Esophagus muscularis mucosa (tissue), 4 donors: ENCODE data around the gene TMEM131L. TPM values are rescaled to one million over a fixed set of nuclear protein-coding genes. Genes with fewer than 3 reads are reported as not detected.

Experiments
- DNase-seq: peaks from one replicate; pipeline ENCODE4 v3.0.0-alpha.2; 2017; ENCODE audit errors: extremely low spot score
- H3K27ac ChIP-seq, 4 donors: fragments of 200-600 bp; sonication (generic); replicated peaks in 1 of 4; 1 replicate in 3 of 4; 2 replicates in 1 of 4; pipeline ENCODE4 v1.5.1; 2016 to 2019; ENCODE audit warnings: mild to moderate bottlenecking in 1 of 4
- H3K27me3 ChIP-seq, 4 donors: fragments of 200-600 bp; sonication (generic); one replicate each; pipeline versions ENCODE4 v1.5.1 to v1.6.0; 2016 to 2019
- H3K36me3 ChIP-seq, 4 donors: fragments of 200-600 bp; sonication (generic); one replicate each; pipeline ENCODE4 v1.5.1; 2016 to 2019
- H3K4me1 ChIP-seq, 4 donors: fragments of 200-600 bp; sonication (generic); one replicate each; pipeline ENCODE4 v1.5.1; 2016 to 2019
- H3K4me3 ChIP-seq, 4 donors: fragments of 200-600 bp; sonication (generic); 1 replicate in 2 of 4; 2 replicates in 2 of 4; pipeline ENCODE4 v1.5.1; 2016 to 2019; ENCODE audit warnings: mild to moderate bottlenecking in 4 of 4, moderate library complexity in 1 of 4
- H3K9me3 ChIP-seq, 4 donors: fragments of 200-600 bp; sonication (generic); 1 replicate in 3 of 4; 2 replicates in 1 of 4; pipeline ENCODE4 v1.5.1; 2016 to 2019
- EP300 ChIP-seq: sonication (generic); formaldehyde crosslinking; IDR thresholded peaks from one replicate; pipeline ENCODE4 v1.6.1; 2017; ENCODE audit warnings: antibody characterized with exemption
- POLR2A ChIP-seq: fragments of 450-650 bp; IDR thresholded peaks from one replicate; pipeline ENCODE4 v1.6.1; 2017; ENCODE audit warnings: antibody characterized with exemption, moderate library complexity, mild to moderate bottlenecking, low read depth
- POLR2AphosphoS5 ChIP-seq, 2 donors: sonication (generic); formaldehyde crosslinking; IDR thresholded peaks; one replicate each; pipeline ENCODE4 v1.6.1; 2017; ENCODE audit warnings: antibody characterized with exemption in 2 of 2
- WGBS: methylation state at CpG from one replicate; pipeline ENCODE4 v1.1.5; 2018; 5-methylcytosine and 5-hydroxymethylcytosine counted together
- intact Hi-C: fragments of 100-400 bp; cut with DNase I; formaldehyde crosslinking; loops from one replicate; pipeline ENCODE4 v1.15.1; 2023
- total RNA-seq, 4 donors: library from RNA; depleted of rRNA; stranded (reverse); fragments of >200 nt; gene quantifications; one replicate each; pipeline versions ENCODE4 v1.1.0 to v1.2.1, GENCODE V29; 2016
- TF ChIP-seq, protein P1 (sequence below), 3 experiments: fragments of 200-600 bp in 2 of 3; fragments of 450-650 bp in 1 of 3; sonication (generic) in 2 of 3; IDR thresholded peaks; one replicate each; pipeline ENCODE4 v1.5.1; 2017 to 2019; ENCODE audit warnings: antibody characterized with exemption in 3 of 3, mild to moderate bottlenecking in 2 of 3, moderate library complexity in 1 of 3

TMEM131L gene
- total RNA-seq, 4 donors from 2014 or later, result 10.3 to 16.3 (median 12.1) TPM

DNA sequence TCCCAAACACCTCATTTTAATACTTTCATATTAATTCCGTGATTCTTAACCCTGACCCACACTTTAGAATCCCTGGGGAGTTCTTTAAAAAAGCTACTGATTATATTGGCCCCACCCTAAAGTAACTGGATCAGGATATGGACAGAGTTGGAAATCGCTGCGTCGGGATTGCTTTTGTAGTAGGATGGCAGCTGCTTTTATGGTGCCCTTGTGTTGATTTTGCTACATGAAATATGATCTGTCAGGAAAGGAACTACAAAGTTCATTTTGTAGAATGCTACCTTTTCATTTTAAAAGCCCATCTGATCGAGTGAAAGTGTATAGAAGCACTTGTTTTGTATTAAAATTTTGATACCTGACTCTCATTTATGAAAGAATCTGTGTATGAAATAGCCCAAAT is 43.6 kb downstream of the TMEM131L start:
- Histone ChIP-seq H3K27ac (no peak overlapping the region), H3K4me3 (no peak overlapping the region), H3K4me1 (peaks cover 30 to 55% (median 32%) of the 10 kb centered on the region in 4 donors), H3K36me3 (no peaks in the 10 kb centered on the region), H3K9me3 (no peaks in the 10 kb centered on the region), H3K27me3 (no peaks in the 10 kb centered on the region)
- 88% methylated on average over 5 of the region's 5 CpGs for WGBS
- no peak for TF ChIP-seq POLR2A
- TF ChIP-seq, protein P1, sequence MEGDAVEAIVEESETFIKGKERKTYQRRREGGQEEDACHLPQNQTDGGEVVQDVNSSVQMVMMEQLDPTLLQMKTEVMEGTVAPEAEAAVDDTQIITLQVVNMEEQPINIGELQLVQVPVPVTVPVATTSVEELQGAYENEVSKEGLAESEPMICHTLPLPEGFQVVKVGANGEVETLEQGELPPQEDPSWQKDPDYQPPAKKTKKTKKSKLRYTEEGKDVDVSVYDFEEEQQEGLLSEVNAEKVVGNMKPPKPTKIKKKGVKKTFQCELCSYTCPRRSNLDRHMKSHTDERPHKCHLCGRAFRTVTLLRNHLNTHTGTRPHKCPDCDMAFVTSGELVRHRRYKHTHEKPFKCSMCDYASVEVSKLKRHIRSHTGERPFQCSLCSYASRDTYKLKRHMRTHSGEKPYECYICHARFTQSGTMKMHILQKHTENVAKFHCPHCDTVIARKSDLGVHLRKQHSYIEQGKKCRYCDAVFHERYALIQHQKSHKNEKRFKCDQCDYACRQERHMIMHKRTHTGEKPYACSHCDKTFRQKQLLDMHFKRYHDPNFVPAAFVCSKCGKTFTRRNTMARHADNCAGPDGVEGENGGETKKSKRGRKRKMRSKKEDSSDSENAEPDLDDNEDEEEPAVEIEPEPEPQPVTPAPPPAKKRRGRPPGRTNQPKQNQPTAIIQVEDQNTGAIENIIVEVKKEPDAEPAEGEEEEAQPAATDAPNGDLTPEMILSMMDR (IDR thresholded peaks at IDR 0.05), result no peak
- no peak for TF ChIP-seq EP300
- TF ChIP-seq POLR2AphosphoS5 (IDR thresholded peaks at IDR 0.05), result no peak
- DNase-seq, result no peak
- intact Hi-C loops, result no loop called here

DNA sequence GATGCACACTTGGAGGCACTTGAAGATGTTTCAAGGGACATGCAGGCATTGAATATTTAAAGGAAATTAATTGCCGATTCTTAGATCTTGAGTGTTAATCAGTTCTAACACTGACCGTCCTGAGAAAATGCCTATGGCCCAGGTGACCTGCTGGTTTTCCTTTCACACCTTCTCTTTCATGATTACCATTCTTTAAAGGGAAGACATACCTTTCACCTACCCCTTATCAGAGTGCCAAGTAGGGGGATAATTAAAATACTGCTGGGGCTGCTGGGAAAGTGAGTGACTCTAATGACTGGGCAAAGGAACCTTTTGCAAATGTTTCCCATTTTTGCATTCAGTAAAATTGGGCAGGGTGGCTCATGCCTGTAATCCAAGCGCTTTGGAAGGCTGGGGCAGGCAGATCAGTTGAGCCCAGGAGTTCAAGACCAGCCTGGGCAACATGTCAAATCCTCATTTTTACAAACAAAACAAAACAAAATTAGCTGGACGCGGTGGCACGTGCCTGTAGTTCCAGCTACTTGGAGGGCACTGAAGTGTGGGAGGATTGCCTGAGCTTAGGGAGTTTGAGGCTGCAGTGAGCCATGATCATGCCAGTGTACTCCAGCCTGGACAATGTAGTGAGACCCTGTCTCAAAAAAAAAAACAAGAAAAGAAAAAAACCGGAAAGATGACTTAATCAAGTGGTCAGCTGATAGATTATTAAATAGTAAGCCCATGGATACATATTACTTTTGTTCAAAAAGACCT is 44.3 kb downstream of the TMEM131L start:
- Histone ChIP-seq H3K27me3 (no peaks in the 10 kb centered on the region), H3K4me1 (peaks cover 31 to 55% (median 34%) of the 10 kb centered on the region in 4 donors), H3K36me3 (no peaks in the 10 kb centered on the region), H3K27ac (no peak overlapping the region), H3K4me3 (no peak overlapping the region), H3K9me3 (no peaks in the 10 kb centered on the region)
- DNase-seq, result no peak
- no peak for TF ChIP-seq EP300
- TF ChIP-seq, protein P1 (IDR thresholded peaks at IDR 0.05), result no peak
- no peak for TF ChIP-seq POLR2AphosphoS5 (IDR thresholded peaks at IDR 0.05)
- TF ChIP-seq POLR2A, result no peak
- 83% methylated on average over 7 of the region's 7 CpGs for WGBS
- intact Hi-C loops, result no loop called here

DNA sequence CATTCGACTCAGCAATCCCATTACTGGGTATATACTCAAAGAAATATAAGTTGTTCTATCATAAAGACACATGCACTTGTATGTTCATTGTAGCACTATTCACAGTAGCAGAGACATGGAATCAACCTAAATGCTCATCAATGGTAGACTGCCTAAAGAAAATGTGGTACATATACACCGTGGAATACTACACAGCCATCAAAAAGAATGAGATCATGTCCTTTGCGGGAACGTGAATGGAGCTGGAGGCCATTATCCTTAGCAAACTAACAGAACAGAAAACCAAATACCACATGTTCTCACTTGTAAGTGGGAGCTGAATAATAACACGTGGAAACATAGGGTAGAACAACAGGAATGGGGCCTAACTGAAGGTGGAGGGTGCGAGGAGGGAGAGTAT is 44.9 kb downstream of the TMEM131L start:
- WGBS, result 90% methylated on average over 6 of the region's 6 CpGs
- H3K4me1 ChIP-seq, result peaks cover 31 to 52% (median 34%) of the 10 kb centered on the region in 4 donors
- H3K36me3 ChIP-seq, result no peaks in the 10 kb centered on the region
- no peak overlapping the region for H3K4me3 ChIP-seq
- TF ChIP-seq POLR2A (no peak), POLR2AphosphoS5 (IDR thresholded peaks at IDR 0.05) (no peak), EP300 (no peak)
- TF ChIP-seq, protein P1 (IDR thresholded peaks at IDR 0.05), result no peak
- intact Hi-C loops, result no loop called here
- no peaks in the 10 kb centered on the region for H3K9me3 ChIP-seq
- H3K27ac ChIP-seq, result no peak overlapping the region
- no peaks in the 10 kb centered on the region for H3K27me3 ChIP-seq
- DNase-seq, result no peak

DNA sequence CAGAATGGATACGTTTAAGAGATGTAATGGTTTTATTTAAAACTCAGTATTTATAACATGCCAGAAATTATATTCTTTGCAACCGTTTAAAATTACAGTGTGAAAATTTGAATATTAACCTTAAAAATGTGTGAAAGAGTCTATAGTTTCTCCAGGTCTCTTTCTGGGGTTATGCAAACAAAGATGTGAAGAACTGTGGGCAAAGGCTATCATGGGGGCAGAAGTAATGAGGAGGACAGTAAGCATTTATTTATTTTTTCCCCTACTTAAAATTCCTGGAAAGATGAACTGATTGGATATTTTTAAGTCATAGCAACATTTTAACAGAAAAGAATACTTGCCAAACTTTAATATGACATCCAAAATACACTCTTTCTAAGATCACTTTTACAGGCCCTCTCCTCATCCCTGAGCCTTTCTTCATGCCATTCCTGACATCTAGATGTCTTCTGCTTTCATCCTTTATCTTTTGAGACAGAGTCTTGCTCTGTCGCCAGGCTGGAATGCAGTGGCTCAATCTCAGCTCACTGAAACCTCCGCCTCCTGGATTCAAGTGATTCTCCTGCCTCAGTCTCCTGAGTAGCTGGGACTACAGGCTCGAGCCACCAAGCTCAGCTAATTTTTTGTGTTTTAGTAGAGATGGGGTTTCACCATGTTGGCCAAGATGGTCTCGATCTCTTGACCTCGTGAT is 46.1 kb downstream of the TMEM131L start:
- Histone ChIP-seq H3K36me3 (no peaks in the 10 kb centered on the region), H3K27me3 (no peaks in the 10 kb centered on the region), H3K4me1 (peaks cover 25 to 42% (median 30%) of the 10 kb centered on the region in 4 donors), H3K27ac (peak overlapping the region in 3 of 4 donors; percentile 17 to 60 (median 32)), H3K4me3 (no peak overlapping the region), H3K9me3 (no peaks in the 10 kb centered on the region)
- DNase-seq, result no peak
- intact Hi-C loops, result no loop called here
- WGBS, result 81% methylated on average over 7 of the region's 7 CpGs
- TF ChIP-seq POLR2AphosphoS5 (IDR thresholded peaks at IDR 0.05), result no peak
- no peak for TF ChIP-seq EP300
- TF ChIP-seq POLR2A, result no peak
- TF ChIP-seq, protein P1 (IDR thresholded peaks at IDR 0.05), result no peak
